ENCODE data around the gene ZNF318.
"Not testable (repeated sequence)": the region's sequence is repeated elsewhere in the genome, so short reads cannot be mapped to it uniquely, and the experiment has no call there.

ZNF318 gene

DNA sequence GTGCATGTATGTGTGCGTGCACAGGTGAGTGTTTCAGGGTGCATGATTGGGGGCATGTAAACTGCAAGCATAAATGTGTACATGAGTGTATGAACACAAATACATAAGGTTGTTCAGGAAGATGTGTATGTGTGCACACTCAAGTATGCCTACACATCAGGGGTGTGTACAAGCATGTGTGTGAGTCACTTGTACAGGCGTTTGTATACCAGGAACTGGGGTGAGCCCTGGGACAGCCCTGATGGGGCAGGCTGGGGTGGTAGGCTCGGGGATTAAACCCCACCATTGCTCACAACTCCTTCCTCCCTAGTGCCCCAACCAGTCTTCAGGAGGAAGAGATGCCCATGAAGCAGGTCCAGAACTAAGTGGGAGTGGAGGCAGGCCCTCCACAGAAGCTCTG is 65.1 kb downstream of the ZNF318 start:
- no peak overlapping the region for H3K27ac ChIP-seq
- TF ChIP-seq, protein P1, sequence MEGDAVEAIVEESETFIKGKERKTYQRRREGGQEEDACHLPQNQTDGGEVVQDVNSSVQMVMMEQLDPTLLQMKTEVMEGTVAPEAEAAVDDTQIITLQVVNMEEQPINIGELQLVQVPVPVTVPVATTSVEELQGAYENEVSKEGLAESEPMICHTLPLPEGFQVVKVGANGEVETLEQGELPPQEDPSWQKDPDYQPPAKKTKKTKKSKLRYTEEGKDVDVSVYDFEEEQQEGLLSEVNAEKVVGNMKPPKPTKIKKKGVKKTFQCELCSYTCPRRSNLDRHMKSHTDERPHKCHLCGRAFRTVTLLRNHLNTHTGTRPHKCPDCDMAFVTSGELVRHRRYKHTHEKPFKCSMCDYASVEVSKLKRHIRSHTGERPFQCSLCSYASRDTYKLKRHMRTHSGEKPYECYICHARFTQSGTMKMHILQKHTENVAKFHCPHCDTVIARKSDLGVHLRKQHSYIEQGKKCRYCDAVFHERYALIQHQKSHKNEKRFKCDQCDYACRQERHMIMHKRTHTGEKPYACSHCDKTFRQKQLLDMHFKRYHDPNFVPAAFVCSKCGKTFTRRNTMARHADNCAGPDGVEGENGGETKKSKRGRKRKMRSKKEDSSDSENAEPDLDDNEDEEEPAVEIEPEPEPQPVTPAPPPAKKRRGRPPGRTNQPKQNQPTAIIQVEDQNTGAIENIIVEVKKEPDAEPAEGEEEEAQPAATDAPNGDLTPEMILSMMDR (IDR thresholded peaks at IDR 0.05) = no peak

DNA sequence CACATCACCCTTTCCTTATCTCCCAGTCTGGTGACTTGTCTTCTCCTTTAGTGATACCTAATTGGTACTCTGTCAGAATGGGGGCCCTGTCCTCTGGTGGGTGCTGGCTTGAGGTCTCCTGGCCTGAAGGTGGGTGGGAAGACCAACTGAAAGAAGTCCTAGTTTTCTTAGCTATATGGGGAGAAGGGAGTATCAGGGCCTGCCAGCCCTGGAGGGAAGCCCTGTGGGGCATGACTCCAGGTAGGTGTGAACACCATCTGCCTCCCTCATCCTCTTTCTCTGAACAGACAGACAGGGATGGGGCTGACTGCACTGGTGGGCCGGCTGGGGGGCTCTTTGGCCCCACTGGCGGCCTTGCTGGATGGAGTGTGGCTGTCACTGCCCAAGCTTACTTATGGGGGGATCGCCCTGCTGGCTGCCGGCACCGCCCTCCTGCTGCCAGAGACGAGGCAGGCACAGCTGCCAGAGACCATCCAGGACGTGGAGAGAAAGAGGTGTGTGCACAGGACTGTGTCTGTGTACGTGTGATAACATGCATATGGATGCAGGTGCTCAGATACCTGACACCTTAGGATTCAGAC is 65.6 kb downstream of the ZNF318 start:
- no peak overlapping the region for H3K4me3 ChIP-seq
- TF ChIP-seq, protein P1 (IDR thresholded peaks at IDR 0.05) = no peak
- no peak for DNase-seq (ENCODE audit: low spot score)
- H3K27ac ChIP-seq = no peak overlapping the region

More for the DNA sequence above, 65.1 kb downstream of the ZNF318 start:
- H3K4me3 ChIP-seq = no peak overlapping the region
- no peak for DNase-seq (ENCODE audit: low spot score)

DNA sequence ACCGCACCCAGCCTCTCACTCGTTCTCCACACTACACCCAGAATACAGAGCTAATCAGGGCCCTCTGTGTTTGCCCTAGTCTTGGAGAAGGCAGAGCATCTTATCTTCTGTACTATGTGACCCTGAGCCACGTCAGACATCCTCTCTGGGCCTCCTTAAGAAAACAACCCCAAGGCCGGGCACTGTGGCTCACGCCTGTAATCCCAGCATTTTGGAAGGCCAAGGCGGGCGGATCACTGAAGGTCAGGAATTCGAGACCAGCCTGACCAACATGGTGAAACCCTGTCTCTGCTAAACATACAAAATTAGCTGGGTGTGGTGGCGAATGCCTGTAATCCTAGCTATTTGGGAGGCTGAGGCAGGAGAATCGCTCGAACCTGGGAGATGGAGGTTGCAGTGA is 66.4 kb downstream of the ZNF318 start:
- not testable (repeated sequence) for H3K27ac ChIP-seq; DNase-seq (ENCODE audit: low spot score); H3K4me3 ChIP-seq

DNA sequence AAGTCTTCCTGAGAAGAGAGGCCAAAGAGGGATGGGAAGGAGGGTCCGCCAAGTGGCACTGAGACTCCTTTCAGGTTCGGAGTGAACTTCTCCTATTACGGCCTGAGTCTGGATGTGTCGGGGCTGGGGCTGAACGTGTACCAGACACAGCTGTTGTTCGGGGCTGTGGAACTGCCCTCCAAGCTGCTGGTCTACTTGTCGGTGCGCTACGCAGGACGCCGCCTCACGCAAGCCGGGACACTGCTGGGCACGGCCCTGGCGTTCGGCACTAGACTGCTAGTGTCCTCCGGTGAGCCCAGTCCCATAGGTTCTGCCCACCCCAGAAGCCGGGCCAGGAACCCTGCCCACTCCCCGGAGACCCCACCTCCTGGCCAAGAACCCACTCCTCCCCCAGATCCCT is 67.3 kb downstream of the ZNF318 start:
- TF ChIP-seq, protein P1 (IDR thresholded peaks at IDR 0.05) = no peak
- Histone ChIP-seq H3K4me3 (no peak overlapping the region), H3K27ac (no peak overlapping the region)
- no peak for DNase-seq (ENCODE audit: low spot score)

DNA sequence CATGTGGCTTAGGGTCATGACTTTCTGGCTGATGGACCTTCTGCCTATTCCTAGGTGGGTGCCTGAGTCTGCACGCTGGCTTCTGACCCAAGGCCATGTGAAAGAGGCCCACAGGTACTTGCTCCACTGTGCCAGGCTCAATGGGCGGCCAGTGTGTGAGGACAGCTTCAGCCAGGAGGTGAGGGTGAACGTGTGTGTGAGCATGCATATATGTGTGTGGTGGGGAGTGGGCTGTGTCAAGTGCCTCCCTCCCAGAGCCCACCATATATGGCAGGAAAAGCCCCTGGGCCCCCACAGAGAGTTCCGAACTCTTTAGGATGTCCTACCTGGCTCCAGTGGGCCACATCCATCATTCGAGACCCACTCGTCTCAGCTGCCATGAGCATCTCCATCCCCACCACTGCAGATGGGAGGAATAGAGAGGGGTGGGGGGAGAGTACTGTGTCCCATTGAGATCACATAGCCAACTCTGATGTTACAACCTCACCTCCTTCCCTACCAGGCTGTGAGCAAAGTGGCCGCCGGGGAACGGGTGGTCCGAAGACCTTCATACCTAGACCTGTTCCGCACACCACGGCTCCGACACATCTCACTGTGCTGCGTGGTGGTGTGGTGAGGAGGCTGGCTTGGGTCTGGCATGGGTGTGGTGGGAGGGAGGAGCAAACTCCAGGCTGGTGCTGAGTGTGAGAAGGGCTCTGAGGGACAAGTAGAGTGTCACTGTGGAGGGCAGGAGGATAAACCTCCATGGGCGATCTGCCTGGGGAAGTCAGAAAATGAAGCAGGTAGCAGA is 68.2 kb downstream of the ZNF318 start:
- no peak for DNase-seq (ENCODE audit: low spot score)
- Histone ChIP-seq H3K4me3 (no peak overlapping the region), H3K27ac (no peak overlapping the region)
- TF ChIP-seq, protein P1 (IDR thresholded peaks at IDR 0.05) = no peak

DNA sequence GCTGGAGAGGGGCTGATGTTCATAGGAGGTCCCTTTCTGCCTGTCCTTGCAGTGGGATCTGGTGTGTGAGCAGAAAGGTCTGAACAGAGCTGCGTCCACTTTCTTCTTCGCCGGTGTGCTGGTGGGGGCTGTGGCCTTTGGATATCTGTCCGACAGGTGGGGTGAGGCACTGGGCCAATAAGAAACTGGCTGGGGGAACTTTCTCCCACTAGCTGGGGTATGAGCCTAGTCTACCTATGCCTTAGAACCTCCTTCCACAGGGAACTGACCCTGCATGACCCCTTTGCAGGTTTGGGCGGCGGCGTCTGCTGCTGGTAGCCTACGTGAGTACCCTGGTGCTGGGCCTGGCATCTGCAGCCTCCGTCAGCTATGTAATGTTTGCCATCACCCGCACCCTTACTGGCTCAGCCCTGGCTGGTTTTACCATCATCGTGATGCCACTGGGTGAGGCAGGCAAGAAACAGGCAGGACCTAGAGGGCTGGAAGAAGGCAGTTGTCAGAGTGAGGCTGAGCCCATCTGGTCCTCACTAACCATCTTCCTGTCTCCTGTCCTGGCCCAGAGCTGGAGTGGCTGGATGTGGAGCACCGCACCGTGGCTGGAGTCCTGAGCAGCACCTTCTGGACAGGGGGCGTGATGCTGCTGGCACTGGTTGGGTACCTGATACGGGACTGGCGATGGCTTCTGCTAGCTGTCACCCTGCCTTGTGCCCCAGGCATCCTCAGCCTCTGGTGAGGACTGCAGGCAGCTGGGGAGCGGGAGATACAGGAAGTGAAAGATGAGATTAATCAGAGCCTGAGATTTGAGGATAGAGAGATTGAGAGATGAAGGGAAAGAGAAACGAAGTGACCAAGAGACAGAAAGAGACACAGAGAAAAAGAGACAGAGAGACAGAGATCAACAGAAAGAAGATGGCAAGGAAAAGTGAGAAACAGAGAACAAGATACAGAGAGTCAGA is 69.8 kb downstream of the ZNF318 start:
- no peak overlapping the region for H3K27ac ChIP-seq
- no peak for DNase-seq (ENCODE audit: low spot score)
- no peak overlapping the region for H3K4me3 ChIP-seq
- TF ChIP-seq, protein P1 (IDR thresholded peaks at IDR 0.05) = no peak
